NCI-H345 (cell line): Measurements from ENCODE around the gene KRT23.

Experiments
- DNase-seq: peaks from one replicate; lab custom pipeline; 2025; lab: John Stamatoyannopoulos, UW

The KRT23 gene

GRCh38 chr17:40909755-40910154 lies 27.7 kb downstream of the KRT23 start:
- no peak for DNase-seq

DNA sequence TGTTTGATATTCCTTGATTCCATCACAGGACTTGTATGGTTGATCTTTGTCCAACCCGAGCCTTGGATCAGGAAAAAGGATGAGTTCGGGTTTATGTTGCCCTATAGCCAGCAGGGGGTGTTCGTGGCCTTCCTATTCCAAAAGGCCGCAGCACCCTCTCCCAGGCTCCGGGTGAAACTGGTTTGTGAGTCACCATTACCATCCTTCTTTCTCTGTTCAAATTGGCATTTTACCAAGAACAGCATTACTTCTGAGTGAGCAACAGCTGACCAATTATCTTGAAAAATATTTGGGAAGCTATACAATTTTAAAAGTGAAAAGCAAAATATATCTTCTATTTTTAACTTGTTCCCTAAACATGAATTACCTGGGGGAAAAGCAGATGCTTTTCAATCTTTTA lies 28.1 kb downstream of the KRT23 start:
- DNase-seq = peak; percentile 91

DNA sequence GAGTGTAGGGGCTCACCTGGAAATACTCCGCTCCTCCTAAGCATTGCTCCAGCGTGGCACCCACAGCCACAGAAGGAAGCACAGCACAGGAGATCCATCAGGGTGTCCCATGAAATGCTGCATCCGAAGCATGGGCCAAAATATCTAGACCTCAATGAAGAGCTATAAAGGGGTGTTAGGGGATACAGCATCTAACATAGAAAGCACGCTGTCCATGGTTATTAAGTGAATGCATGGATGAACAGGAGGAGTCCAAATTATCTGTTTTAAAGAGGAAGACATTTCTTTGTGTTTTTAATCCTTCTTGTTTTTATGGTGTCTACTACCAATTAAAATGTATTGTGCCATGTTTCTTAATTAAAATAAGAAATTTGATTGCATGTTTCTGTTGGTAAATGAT lies 30.8 kb downstream of the KRT23 start:
- DNase-seq = no peak

GRCh38 chr17:40905370-40905769 lies 32.1 kb downstream of the KRT23 start:
- DNase-seq = no peak

GRCh38 chr17:40903129-40903847 lies 34.2 kb downstream of the KRT23 start:
- peak; percentile 93 for DNase-seq

DNA sequence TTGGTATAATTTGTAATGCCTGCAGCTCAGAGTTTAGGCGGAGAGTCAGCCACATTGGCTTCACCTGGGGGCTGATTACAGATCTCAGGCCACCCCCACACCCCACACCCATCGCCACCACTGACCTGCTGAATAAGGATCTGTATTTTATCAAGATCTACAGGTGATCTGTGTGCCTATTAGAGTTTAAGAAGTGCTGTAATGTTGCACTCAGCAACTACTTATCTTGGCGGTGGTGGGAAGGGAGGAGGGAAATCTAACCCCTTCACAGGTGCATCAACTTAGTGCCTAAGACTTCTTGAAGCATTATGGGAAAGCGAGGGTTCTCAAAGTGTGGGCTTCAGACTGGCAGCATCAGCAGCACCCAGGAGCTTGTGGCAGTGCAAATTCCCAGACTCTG lies 34.9 kb downstream of the KRT23 start:
- DNase-seq = no peak

DNA sequence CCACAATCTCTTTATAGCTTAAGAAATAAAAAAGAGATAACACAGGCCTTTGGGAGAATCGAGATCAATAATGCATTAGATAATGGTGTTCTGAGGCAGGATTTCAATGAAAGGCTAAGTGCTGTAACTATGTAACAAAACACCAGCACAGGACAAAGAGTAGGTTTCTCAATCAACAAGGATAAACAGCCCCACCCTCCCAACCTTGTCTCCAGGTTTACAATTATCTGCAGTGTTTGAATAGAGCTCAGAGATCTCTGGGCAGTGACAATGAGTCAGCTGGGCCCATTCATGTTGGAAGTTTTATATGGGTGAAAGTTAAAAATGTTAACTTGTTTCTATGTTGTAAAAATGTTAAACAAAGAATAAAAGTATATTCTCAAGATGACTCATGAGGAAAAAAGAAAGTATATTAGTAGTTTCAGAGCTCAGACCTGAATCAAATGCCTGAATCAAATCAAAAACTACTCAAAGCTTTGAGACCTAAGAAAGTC lies 35.4 kb downstream of the KRT23 start:
- peak; percentile 91 for DNase-seq

DNA sequence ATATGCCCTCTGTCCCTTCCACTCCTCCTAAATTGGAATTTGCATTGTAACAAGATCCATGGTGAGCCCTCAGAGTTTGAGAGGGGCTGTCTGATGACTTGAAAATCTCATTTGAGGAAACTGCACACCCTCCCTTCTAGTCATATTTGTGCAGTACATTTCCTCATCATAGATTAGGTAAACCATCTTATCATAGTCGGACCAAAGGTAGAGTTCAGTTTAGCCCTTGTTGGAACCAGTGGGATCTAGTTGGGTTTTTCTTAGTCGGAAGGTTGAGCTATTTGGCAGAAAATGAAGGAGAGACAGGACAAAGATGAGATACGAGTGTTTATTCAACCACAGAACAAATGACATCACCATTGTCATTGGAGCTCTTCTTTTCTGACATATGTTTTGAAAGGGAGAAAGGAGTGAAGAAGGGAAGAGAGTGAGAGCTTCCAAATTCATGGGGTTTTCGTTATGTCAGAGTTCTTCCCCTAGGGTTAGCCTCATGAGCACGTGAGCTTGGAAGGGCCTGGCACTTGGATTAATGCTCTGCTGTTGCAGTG lies 36.6 kb downstream of the KRT23 start:
- peak; percentile 20 for DNase-seq

DNA sequence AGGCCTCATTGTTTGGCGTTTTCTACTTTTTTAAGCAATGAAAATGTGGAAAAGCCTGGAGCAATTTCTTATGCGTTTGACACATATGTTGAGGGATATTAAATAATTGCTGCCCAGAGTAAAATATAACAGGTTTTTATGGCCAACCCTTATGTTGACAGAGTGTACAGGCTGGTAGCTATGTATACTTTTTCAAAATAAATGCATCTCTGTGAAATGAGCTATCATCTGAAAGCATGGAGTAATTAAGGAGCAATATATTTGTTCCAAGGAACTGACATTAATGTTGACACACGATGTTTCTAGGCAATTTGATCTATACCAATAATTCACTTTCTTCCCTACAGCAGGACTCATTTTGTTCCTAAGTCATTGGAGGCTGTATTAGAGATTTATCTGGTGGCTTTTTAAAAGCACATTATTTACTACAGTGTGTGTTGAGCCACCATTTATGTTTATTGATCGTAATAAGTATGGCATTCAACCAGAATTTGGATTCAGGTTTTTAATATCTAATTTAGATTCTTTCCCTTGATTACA lies 40.5 kb downstream of the KRT23 start:
- no peak for DNase-seq

DNA sequence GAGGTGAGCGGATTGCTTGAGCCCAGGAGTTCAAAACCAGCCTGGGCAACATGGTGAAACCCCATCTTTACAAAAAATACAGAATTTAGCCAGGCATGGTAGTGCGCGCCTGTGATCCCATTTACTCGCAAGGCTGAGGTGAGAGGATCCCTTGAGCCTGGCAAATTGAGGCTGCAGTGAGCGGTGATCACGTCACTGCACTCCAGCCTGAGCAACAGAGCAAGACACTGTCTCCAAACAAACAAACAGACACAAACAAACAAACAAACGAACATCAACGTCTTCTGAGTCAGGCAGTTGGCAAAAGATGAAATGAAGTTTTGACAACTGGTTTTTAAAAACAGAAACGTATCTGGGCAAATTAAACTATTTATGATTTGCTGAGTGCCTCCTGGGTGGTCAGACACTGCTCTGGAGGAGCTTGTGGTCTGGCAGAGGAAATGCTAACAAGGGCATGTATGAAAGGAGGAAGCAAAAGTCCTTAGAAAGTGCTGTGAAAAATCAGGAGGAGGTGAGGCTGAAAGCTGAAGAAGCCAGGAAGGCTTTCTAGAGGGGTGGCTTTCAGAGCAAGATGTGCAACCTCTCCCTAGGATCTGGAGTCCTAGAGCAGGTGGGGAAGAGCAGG lies 42.2 kb downstream of the KRT23 start:
- DNase-seq = no peak

- DNase-seq = no peak
These were observed 49.2 kb downstream of the KRT23 start for GRCh38 chr17:40888196-40888720.

- DNase-seq = peak; percentile 62
These were observed 51.4 kb downstream of the KRT23 start for GRCh38 chr17:40886090-40886489.

- peak; percentile 56 for DNase-seq
These were observed 52.5 kb downstream of the KRT23 start, which contains the start of gene KRT20 for GRCh38 chr17:40884708-40885512. Gene KRT20 (minus strand): TSS chr17:40885242. CDS start chr17:40885185, 57 bp downstream.

DNA sequence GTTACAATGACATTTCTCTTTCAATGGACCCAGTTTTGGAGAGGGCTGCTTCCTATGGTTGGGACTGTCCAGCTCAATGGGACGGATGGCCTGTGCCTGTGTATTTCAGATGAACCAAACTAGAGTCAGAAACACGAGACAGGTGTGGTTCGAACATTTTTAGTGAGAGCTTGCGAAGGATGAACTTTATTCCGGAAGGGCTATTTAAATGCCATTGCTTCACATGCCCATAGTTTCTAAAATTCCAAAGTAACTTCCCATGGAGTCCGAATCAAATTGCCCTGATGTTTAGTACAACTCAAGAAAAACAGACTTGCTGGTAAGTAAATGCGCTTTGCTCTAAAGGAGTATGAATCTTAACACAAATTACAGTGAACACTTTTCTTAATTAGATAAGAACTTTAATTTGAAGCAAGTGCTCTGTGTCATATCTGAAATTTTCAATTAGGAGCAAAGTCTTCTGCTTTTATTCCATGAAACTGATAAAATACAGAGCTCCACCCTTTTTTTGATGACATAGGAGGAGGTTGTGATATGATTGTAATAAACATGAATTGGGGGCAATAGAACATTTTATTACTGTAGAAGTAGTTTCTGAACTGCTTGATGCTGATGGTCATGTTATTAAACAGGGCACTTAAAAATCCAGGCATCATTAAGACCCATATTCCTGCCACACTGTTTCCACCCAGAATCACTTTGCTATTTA lies 53.7 kb downstream of the KRT23 start:
- no peak for DNase-seq

GRCh38 chr17:40883031-40883430 lies 54.4 kb downstream of the KRT23 start:
- DNase-seq = no peak

- DNase-seq = no peak
These were observed 58.4 kb downstream of the KRT23 start for GRCh38 chr17:40879026-40879425.

GRCh38 chr17:40878044-40878443 lies 59.4 kb downstream of the KRT23 start:
- DNase-seq = no peak

DNA sequence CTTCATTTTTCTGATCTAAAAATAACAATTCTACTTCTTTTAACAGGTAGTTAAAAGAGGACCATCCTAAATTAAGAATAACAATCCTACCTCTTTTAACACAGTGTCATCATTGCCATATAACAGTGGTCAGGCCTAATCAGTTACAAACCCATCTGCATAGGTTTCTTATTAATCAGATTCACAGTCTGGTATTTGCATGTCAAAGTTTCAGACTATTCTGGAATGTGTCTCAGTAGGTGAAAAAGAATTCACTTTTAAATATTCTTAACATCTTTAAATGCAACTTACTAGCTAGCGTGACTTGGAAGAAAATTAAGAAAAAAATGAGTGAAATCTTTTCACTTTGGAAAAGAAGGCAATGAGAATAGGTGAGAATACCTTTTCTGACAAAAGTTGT lies 63.6 kb downstream of the KRT23 start:
- DNase-seq = no peak

- DNase-seq = no peak
These were observed 64.2 kb downstream of the KRT23 start for GRCh38 chr17:40873255-40873654.
